HEK293 (cell line): ENCODE results near the gene UHMK1.

Experiments
- CTCF ChIA-PET: fragments of 350-600 bp; formaldehyde crosslinking; extraction: SDS; loops from one replicate; lab custom pipeline; 2021; ENCODE audit warnings: antibody characterized with exemption; lab: Yijun Ruan, JAX
- POLR2A ChIA-PET: fragments of 300-600 bp; formaldehyde crosslinking; extraction: SDS; loops from one replicate; lab custom pipeline; 2020; ENCODE audit warnings: antibody characterized with exemption, inconsistent platforms; lab: Yijun Ruan, JAX
- H3K27ac ChIP-seq: fragments of 200-500 bp; sonication (Bioruptor generic); 2 replicates; pipeline ENCODE4 v1.5.1; 2014; ENCODE audit warnings: low read depth, low read length, control low read depth, inconsistent platforms; ENCODE audit errors: extremely low read depth
- H3K36me3 ChIP-seq, 2 experiments: fragments of 200-500 bp in 1 of 2; sonication (Bioruptor generic) in 1 of 2; 1 replicate in 1 of 2; 2 replicates in 1 of 2; pipeline ENCODE4 v1.5.1; 2014 to 2017; ENCODE audit warnings: inconsistent platforms in 2 of 2, low read length in 2 of 2; ENCODE audit not compliant: control insufficient read depth in 2 of 2, insufficient read depth in 1 of 2
- H3K4me1 ChIP-seq: fragments of 200-500 bp; sonication (Bioruptor generic); 2 replicates; pipeline ENCODE4 v1.5.1; 2014; ENCODE audit warnings: mild to moderate bottlenecking, low read length, inconsistent platforms; ENCODE audit not compliant: control insufficient read depth, insufficient read depth
- H3K4me3 ChIP-seq: 2 replicates; pipeline ENCODE4 v1.5.1; 2011; ENCODE audit warnings: low read depth, mild to moderate bottlenecking, control low read depth, low read length, moderate library complexity
- H3K9me3 ChIP-seq: fragments of 200-500 bp; sonication (Bioruptor generic); 2 replicates; pipeline ENCODE4 v1.5.1; 2014; ENCODE audit warnings: low read depth, low read length, inconsistent platforms; ENCODE audit not compliant: control insufficient read depth, insufficient read depth
- FEZF1 ChIP-seq: fragments of 450-650 bp; formaldehyde crosslinking; IDR thresholded peaks from 2 replicates; pipeline ENCODE4 v1.5.1; 2016; ENCODE audit warnings: missing biosample characterization, missing genetic modification characterization
- GLIS1 ChIP-seq: fragments of 450-650 bp; formaldehyde crosslinking; IDR thresholded peaks from 2 replicates; pipeline ENCODE4 v1.5.1; 2016; ENCODE audit warnings: missing biosample characterization, missing genetic modification characterization
- GLIS2 ChIP-seq: fragments of 450-650 bp; formaldehyde crosslinking; IDR thresholded peaks from 2 replicates; pipeline ENCODE4 v1.5.1; 2016; ENCODE audit warnings: missing biosample characterization, missing genetic modification characterization
- MYNN ChIP-seq: fragments of 450-650 bp; formaldehyde crosslinking; IDR thresholded peaks from 2 replicates; pipeline ENCODE4 v1.5.1; 2016; ENCODE audit warnings: missing biosample characterization, missing genetic modification characterization, borderline replicate concordance
- SP7 ChIP-seq: fragments of 450-650 bp; formaldehyde crosslinking; IDR thresholded peaks from 2 replicates; pipeline ENCODE4 v1.5.1; 2016; ENCODE audit warnings: missing biosample characterization, missing genetic modification characterization
- ZBTB17 ChIP-seq: fragments of 450-650 bp; formaldehyde crosslinking; IDR thresholded peaks from 2 replicates; pipeline ENCODE4 v1.5.1; 2016; ENCODE audit warnings: missing biosample characterization, missing genetic modification characterization
- ZBTB20 ChIP-seq: fragments of 450-650 bp; formaldehyde crosslinking; IDR thresholded peaks from 2 replicates; pipeline ENCODE4 v1.5.1; 2016; ENCODE audit warnings: missing biosample characterization, missing genetic modification characterization
- ZBTB21 ChIP-seq: fragments of 450-650 bp; formaldehyde crosslinking; IDR thresholded peaks from 2 replicates; pipeline ENCODE4 v1.5.1; 2017; ENCODE audit warnings: missing biosample characterization, missing genetic modification characterization
- ZBTB44 ChIP-seq: fragments of 450-650 bp; IDR thresholded peaks from 2 replicates; pipeline ENCODE4 v1.5.1; 2018; ENCODE audit warnings: missing biosample characterization, mild to moderate bottlenecking, missing genetic modification characterization
- ZBTB48 ChIP-seq: fragments of 450-650 bp; formaldehyde crosslinking; IDR thresholded peaks from 2 replicates; pipeline ENCODE4 v1.5.1; 2016; ENCODE audit warnings: missing biosample characterization, missing genetic modification characterization
- ZBTB8A ChIP-seq: fragments of 450-650 bp; formaldehyde crosslinking; IDR thresholded peaks from 2 replicates; pipeline ENCODE4 v1.5.1; 2016; ENCODE audit warnings: missing biosample characterization, missing genetic modification characterization
- ZFP69B ChIP-seq: fragments of 450-650 bp; formaldehyde crosslinking; IDR thresholded peaks from 2 replicates; pipeline ENCODE4 v1.5.1; 2016; ENCODE audit warnings: missing biosample characterization, missing genetic modification characterization
- ZNF132 ChIP-seq: fragments of 450-650 bp; formaldehyde crosslinking; IDR thresholded peaks from 2 replicates; pipeline ENCODE4 v1.5.1; 2017; ENCODE audit warnings: missing biosample characterization, missing genetic modification characterization, borderline replicate concordance
- ZNF138 ChIP-seq: fragments of 450-650 bp; formaldehyde crosslinking; IDR thresholded peaks from 2 replicates; pipeline ENCODE4 v1.5.1; 2016; ENCODE audit warnings: missing biosample characterization, missing genetic modification characterization, borderline replicate concordance
- ZNF155 ChIP-seq: fragments of 450-650 bp; formaldehyde crosslinking; IDR thresholded peaks from 2 replicates; pipeline ENCODE4 v1.5.1; 2016; ENCODE audit warnings: missing biosample characterization, missing genetic modification characterization
- ZNF157 ChIP-seq: fragments of 450-650 bp; formaldehyde crosslinking; IDR thresholded peaks from 2 replicates; pipeline ENCODE4 v1.5.1; 2016; ENCODE audit warnings: missing biosample characterization, missing genetic modification characterization
- ZNF266 ChIP-seq: fragments of 450-650 bp; formaldehyde crosslinking; IDR thresholded peaks from 2 replicates; pipeline ENCODE4 v1.5.1; 2016; ENCODE audit warnings: missing biosample characterization, missing genetic modification characterization, low read depth
- ZNF302 ChIP-seq: fragments of 450-650 bp; formaldehyde crosslinking; IDR thresholded peaks from 2 replicates; pipeline ENCODE4 v1.5.1; 2016; ENCODE audit warnings: missing biosample characterization, missing genetic modification characterization, low read depth
- ZNF350 ChIP-seq: fragments of 450-650 bp; formaldehyde crosslinking; IDR thresholded peaks from 2 replicates; pipeline ENCODE4 v1.5.0; 2017; ENCODE audit warnings: missing biosample characterization, mild to moderate bottlenecking, missing genetic modification characterization
- ZNF426 ChIP-seq: fragments of 450-650 bp; formaldehyde crosslinking; IDR thresholded peaks from 2 replicates; pipeline ENCODE4 v1.5.1; 2017; ENCODE audit warnings: missing biosample characterization, missing genetic modification characterization, mild to moderate bottlenecking, inconsistent platforms, moderate library complexity
- ZNF449 ChIP-seq: fragments of 450-650 bp; formaldehyde crosslinking; IDR thresholded peaks from 2 replicates; pipeline ENCODE4 v1.5.1; 2017; ENCODE audit warnings: missing biosample characterization, mild to moderate bottlenecking, missing genetic modification characterization, moderate library complexity
- ZNF514 ChIP-seq: fragments of 450-650 bp; formaldehyde crosslinking; IDR thresholded peaks from 2 replicates; pipeline ENCODE4 v1.5.1; 2016; ENCODE audit warnings: missing biosample characterization, missing genetic modification characterization
- ZNF580 ChIP-seq: fragments of 450-650 bp; formaldehyde crosslinking; IDR thresholded peaks from 2 replicates; pipeline ENCODE4 v1.5.1; 2016; ENCODE audit warnings: missing biosample characterization, missing genetic modification characterization
- ZNF610 ChIP-seq: fragments of 450-650 bp; formaldehyde crosslinking; IDR thresholded peaks from 2 replicates; pipeline ENCODE4 v1.5.1; 2016; ENCODE audit warnings: missing biosample characterization, missing genetic modification characterization, borderline replicate concordance
- ZNF626 ChIP-seq: fragments of 450-650 bp; sonication (Bioruptor Pico); formaldehyde crosslinking; IDR thresholded peaks from 2 replicates; pipeline ENCODE4 v1.5.1; 2018; ENCODE audit warnings: missing biosample characterization, missing genetic modification characterization, inconsistent platforms
- ZNF629 ChIP-seq: fragments of 450-650 bp; formaldehyde crosslinking; IDR thresholded peaks from 2 replicates; pipeline ENCODE4 v1.5.1; 2017; ENCODE audit warnings: missing biosample characterization, missing genetic modification characterization
- ZNF639 ChIP-seq: fragments of 450-650 bp; formaldehyde crosslinking; IDR thresholded peaks from 2 replicates; pipeline ENCODE4 v1.5.1; 2016; ENCODE audit warnings: missing biosample characterization, missing genetic modification characterization
- ZNF776 ChIP-seq: fragments of 450-650 bp; formaldehyde crosslinking; IDR thresholded peaks from 2 replicates; pipeline ENCODE4 v1.5.0; 2017; ENCODE audit warnings: missing biosample characterization, missing genetic modification characterization, borderline replicate concordance
- ZSCAN18 ChIP-seq: fragments of 450-650 bp; formaldehyde crosslinking; IDR thresholded peaks from 2 replicates; pipeline ENCODE4 v1.5.1; 2016; ENCODE audit warnings: missing biosample characterization, missing genetic modification characterization

Gene UHMK1

GRCh38 chr1:162566870-162567269 lies 69.3 kb downstream of the UHMK1 start:
- CTCF ChIA-PET: interaction anchor here (0.6 to 1.5 kb wide), 4 partner anchors 46 to 693 kb away, joined by 3 to 4 read pairs (median 3); no protein-coding TSS in a partner anchor
- H3K27ac ChIP-seq: no peak overlapping the region
- H3K4me3 ChIP-seq: no peak overlapping the region
- H3K36me3 ChIP-seq: peaks cover 16 to 38% of the 10 kb centered on the region in 2 experiments
- POLR2A ChIA-PET: no interaction called here
- TF ChIP-seq ZBTB44 (tag by site-specific recombination) (no peak), ZBTB21 (tag by site-specific recombination) (no peak), MYNN (no peak), GLIS2 (no peak), ZNF157 (tag by site-specific recombination) (no peak), ZNF426 (tag by site-specific recombination) (no peak), ZNF449 (tag by site-specific recombination) (no peak), GLIS1 (tag by site-specific recombination) (no peak), ZNF138 (no peak), ZNF776 (tag by site-specific recombination) (no peak), SP7 (tag by site-specific recombination) (no peak), FEZF1 (tag by site-specific recombination) (no peak), ZBTB20 (tag by site-specific recombination) (no peak), ZNF350 (tag by site-specific recombination) (no peak), ZNF626 (tag by site-specific recombination) (no peak), ZNF629 (tag by site-specific recombination) (no peak), ZBTB17 (tag by site-specific recombination) (no peak), ZNF580 (tag by site-specific recombination) (no peak), ZBTB48 (no peak)
- TF ChIP-seq, all 188 proteins: peak for 0
- no peaks in the 10 kb centered on the region for H3K9me3 ChIP-seq
- no peaks in the 10 kb centered on the region for H3K4me1 ChIP-seq

GRCh38 chr1:162568802-162569201 lies 71.2 kb downstream of the UHMK1 start:
- no peak overlapping the region for H3K27ac ChIP-seq
- ChIA-PET POLR2A (no interaction called here), CTCF (interaction anchor here (0.5 to 0.7 kb wide), 2 partner anchors 45 to 161 kb away, joined by 3 read pairs; no protein-coding TSS in a partner anchor)
- no peak overlapping the region for H3K4me3 ChIP-seq
- H3K9me3 ChIP-seq: no peaks in the 10 kb centered on the region
- no peak for TF ChIP-seq ZBTB8A (tag by site-specific recombination)
- no peak for TF ChIP-seq ZSCAN18
- TF ChIP-seq ZNF514: no peak
- TF ChIP-seq ZNF610: no peak
- no peak for TF ChIP-seq ZNF132 (tag by site-specific recombination)
- TF ChIP-seq ZNF639: no peak
- TF ChIP-seq ZNF266 (tag by site-specific recombination): no peak
- no peak for TF ChIP-seq ZNF626 (tag by site-specific recombination)
- TF ChIP-seq ZFP69B: no peak
- TF ChIP-seq SP7 (tag by site-specific recombination): no peak
- TF ChIP-seq ZNF302 (tag by site-specific recombination): no peak
- TF ChIP-seq ZNF155 (tag by site-specific recombination): no peak
- H3K36me3 ChIP-seq: peaks cover 16 to 41% of the 10 kb centered on the region in 2 experiments
- H3K4me1 ChIP-seq: no peaks in the 10 kb centered on the region
